Measurements from ENCODE around the gene FRY. TPM values are rescaled to one million over a fixed set of nuclear protein-coding genes. Genes with fewer than 3 reads are reported as not detected.

The FRY gene
- total RNA-seq, 1 donor from 2014 or later = 29.8 TPM

DNA sequence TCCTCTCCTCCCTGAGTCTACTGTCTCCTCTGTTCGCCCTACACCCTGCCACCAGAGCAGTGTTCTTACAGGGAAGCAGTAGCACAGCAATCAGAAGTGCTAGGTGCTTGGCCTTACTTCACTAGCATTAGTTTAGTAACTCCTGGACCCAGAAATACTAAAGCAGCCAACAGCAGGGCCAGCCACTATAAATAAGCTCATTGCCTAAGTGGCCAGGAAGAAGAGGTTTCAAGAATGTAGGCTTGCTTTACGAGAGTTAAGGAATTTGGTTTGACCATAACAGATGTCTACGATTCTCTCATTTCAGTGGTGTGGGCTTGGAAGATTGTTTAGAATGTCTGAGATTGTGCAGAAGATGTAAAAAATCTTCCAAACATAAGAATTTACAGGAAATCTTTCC lies 180.2 kb downstream of the FRY start:
- peak; percentile 92 for DNase-seq (ENCODE audit: low read depth)

DNA sequence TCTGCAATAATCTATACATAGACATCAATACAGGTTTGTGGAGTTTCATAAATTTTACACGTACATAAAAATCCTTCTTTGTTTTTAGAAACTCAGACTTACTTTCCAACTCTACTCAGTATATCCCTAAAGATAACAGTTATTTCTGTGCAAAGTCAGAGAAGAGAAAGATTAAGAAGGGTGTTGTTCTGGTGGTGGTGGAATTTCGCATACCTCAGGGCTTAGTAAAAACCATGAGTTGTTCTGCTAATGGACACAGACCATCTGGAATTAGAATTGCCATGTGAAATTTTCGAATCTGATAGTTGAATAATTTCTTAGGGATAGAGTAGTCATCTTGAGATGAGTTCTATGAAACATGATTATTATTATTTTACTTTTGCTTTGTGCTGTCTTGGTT lies 180.8 kb downstream of the FRY start:
- DNase-seq (ENCODE audit: low read depth) = peak; percentile 79

DNA sequence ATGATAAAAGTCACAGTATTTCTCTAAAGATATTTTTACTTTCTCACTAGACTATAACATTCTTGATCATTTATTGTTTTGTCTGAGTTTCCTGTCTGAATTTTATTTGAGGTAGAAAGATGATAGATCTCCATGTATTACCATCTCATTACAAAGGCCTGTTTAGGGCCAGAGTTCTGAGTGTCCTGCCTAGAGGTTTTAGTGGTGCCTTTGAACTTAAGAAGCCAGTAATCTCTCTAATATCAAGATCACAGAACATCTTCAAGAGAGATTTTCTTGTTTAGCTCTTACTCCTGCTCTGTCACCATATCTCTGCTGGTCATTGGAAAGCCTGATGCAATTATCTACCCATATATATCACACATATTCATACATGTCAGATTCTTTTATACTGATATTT lies 182.1 kb downstream of the FRY start:
- no peak for DNase-seq (ENCODE audit: low read depth)

DNA sequence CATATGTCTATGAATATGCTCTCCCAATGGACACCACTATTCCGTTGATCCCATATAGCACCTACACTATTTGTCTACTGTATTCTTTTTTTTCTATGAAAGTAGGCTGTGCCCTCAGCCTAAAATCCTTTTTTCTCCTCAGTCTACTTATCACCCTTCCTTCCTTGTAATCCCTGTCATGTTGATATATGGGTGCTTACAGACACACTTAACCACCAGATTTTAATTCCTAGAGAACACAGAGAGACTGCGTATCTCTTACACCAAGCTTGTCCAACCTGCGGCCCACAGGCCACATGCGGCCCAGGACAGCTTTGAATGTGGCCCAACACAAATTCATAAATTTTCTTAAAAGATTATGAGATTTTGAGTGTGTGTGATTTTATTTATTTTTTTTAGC lies 182.5 kb downstream of the FRY start:
- no peak for DNase-seq (ENCODE audit: low read depth)

DNA sequence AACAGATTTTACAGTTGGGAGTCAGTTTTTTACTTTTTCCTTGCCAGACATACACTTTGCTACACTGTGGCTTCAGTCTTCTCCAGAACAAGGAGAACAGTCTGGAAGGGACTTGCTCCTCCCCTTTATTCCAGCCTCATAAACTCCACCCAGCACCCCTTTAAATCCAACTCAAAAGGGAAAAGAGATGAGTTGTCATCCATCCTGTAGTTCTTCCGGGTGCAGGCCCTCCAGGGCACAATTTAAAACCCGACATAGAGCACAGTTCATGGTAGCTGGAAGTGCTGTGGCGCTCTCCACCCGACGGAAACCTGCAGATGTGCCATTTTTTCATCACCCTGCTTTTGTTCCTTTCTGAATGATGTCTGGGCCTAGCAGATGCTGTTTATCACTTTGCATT lies 184.7 kb downstream of the FRY start:
- DNase-seq (ENCODE audit: low read depth) = no peak

DNA sequence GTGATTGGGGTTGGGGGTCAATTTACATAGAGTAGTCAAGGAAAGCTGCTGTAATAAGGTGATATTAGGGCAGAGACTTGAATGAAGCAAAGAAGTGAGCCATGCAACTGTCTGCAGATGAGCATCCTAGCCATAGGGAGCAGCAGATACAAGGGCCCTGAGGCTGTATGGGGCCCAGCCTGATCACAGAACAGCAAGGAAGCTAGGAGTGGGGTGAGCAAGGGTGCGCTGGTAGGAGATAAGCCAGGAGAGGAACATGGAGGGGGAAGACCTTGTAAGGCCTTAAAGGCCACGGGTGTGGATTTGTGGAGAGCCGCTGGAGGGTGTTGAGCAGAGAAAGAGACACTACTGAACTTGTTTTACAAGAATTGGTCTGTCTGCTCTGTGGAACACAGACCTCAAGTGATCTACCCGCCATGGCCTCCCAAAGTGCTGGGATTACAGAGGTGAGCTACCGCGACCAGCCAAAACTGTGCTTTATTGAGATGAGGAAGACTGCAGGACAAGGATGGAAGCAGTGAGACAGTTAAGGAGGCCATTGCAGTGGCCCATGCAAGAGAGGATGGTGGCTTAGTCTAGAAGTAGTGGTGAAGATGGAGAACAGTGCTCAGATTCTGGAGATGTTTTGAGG lies 190.6 kb downstream of the FRY start:
- no peak for DNase-seq (ENCODE audit: low read depth)

DNA sequence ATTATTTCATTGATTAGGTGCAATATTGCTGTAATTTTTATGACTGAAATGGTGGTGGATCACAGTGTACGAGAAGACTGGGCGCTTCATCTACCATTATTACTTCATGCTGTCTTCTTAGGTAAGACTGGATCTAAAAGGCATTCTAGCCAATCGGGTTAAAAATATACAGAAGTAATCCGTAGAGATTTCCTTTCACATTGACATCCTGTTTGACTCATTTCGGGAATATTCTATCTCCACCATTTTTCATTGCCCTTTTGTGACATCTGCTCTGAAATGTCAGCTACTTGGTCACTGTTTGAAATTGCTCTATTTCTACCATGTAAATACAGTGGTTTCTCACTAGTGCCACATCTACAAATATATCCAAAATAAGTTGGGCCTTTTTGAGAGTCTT lies 193.3 kb downstream of the FRY start:
- no peak for DNase-seq (ENCODE audit: low read depth)

DNA sequence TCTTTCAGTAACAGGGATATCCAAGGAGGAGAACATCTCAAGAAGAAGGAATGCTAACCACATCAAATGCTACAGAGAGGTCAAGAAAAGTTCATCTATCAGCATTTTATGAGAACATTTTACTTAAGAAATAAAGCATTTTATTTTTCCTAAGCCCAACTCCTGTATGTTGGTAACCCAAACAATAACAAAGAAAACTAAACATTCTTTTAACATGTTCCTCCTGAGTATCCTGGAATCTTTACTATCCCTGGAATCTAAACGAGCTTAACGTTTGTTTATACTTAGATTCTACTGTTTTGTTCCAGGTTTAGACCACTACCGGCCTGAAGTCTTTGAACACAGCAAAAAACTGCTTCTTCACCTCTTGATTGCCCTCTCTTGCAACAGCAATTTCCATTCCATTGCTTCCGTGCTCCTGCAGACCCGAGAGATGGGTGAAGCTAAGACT lies 193.9 kb downstream of the FRY start:
- DNase-seq (ENCODE audit: low read depth) = no peak

DNA sequence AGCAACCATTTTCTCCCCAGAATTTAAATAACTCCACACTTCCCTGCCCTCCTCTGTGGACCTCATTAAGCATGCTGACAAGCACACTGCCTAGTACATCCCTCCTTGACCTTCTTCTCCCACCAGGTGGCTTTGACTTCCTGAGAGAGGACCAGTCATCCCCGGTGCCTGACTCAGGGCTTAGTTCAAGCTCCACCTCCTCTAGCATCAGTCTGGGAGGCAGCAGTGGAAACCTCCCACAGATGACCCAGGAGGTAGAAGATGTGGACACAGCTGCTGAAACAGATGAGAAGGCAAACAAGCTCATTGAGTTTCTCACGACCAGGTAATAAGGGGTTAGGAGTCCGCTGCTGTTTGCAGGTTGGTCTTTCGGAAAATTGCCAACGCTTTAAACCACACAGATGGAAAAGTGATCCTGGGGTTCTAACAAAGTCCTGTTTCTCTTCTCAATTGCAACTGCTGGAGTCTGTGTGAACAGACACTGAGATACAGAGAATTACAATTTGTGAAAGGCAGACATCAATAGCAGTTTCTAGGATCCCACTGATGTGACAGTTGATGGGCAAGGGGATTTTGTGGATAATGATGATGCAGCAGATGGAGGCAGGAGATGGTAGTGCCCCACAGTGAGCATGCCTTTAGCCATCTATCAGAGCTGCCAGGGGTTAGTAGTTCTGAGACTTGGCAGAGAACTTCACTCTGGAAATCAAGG lies 196.9 kb downstream of the FRY start:
- no peak for DNase-seq (ENCODE audit: low read depth)

DNA sequence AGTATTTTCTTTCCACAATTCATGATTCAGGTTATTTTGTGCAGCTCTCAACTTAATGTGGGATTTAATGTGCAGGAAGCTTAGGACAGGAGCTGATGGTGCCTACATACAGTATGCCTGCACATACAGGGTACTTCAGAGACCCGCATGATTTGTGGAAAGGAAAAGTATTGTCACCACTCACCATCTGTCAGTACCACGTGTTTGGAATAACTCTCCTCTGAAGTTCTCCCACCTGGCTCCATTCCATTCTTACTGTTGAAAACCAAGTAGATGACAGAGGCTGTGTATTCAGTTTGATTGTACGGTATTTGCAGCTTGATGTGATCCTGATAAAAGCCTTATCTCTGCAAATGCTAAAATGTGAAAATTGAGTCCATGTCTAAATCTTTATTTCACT lies 197.9 kb downstream of the FRY start:
- DNase-seq (ENCODE audit: low read depth) = peak; percentile 83

DNA sequence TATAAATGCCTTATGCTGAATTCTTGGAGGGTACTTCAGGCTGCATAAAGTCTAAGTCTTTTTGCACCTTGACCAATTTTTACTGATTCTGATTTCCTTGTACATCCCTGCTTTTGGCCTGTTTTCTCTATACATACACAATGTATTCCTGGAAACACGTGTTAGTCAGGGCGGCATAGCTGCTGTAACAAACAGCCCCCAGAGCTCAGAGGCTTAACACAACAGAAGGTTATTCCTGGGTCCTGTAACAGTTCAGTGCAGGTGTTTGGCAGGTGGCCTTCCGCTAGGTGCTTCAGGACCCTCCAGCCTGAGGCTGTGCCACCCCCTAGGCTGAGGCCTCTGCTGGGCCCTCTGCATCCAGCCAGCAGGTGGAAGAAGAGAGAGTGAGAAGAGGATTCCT lies 200.7 kb downstream of the FRY start:
- DNase-seq (ENCODE audit: low read depth) = no peak

DNA sequence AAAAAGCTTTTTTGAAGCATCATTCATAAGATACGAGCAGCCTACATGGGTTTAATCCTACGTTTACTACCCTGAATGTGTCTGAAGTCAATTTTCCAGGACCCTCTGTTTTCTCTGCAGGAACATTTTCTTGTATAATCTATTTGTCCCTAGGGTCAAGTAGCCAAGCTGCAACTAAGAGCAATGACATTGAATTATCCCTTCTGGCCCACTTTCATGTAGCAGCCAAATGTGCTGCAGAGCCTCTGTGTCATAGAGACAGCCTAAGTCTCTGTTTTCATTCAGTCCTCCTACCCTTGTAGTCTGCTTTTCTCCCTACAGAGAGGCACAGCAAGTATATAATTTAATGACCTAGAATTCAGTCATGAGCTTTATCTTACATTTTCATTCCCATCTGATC lies 201.5 kb downstream of the FRY start:
- no peak for DNase-seq (ENCODE audit: low read depth)

DNA sequence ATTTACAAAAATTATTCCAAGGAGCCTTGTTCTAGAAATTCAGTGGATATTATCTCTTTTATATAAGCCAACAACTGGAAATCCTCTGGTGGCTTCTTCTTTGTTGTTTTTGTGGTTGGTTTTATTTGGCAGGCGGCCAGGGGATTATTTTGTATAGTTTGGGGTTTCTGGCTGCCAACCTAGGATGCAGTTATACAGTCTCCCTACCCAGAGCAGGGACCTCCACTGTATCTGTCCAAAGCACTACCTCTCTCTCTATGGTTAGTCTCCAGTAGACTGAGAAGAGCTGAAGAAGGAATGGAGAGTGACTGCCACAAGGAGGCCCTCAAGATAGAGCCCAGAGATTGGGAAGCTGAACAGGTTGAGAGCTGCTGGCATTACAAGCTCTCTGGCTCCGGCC lies 203.3 kb downstream of the FRY start:
- peak; percentile 72 for DNase-seq (ENCODE audit: low read depth)

DNA sequence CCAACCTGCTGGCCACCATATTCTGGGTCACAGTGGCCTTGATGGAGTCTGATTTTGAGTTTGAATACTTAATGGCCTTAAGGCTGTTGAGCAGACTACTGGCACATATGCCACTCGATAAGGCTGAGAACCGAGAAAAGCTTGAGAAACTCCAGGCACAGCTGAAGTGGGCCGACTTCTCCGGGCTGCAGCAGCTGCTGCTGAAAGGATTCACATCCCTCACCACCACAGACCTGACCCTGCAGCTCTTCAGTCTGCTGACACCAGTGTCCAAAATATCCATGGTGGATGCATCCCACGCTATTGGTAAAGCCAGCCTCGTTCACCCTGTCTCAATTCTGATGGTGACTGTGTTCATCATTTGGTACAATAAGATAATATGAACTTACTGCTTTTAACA lies 206.1 kb downstream of the FRY start:
- peak; percentile 85 for DNase-seq (ENCODE audit: low read depth)

DNA sequence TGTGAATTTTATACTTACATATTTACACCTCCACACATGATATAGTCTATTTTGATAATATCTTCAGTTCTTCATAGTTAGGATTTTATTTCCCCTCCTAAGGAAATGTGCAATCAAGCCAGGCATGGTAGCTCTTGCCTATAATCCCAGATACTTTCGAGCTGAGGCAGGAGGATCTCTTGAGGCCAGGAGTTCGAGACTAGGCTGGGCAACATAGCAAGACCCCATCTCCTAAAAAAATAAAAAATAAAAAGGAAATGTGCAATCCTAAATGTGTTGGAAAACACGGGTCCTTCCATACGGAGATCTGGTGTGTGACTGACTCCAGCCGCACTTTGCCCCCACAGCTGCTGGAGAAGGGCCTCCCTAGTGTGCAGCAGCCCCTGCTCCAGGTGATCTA lies 212.1 kb downstream of the FRY start:
- no peak for DNase-seq (ENCODE audit: low read depth)

DNA sequence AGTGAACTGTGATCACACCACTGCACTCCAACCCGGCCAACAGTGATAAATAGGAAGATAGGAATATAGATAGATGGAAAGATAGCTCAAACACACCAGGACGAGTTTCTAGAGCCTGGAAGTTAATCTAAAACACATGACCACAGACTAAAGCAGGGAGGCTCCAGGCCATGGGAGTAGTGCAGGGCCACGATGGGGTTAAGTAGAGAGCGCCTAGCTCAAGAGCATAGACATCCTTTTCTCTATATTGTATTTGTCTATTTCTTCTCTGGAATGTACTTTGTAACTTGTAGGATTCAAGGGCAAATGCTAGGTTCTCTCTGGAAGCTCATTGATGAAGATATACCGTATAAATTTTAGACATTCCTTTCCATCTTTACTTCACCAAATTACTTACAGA lies 214.0 kb downstream of the FRY start:
- no peak for DNase-seq (ENCODE audit: low read depth)

DNA sequence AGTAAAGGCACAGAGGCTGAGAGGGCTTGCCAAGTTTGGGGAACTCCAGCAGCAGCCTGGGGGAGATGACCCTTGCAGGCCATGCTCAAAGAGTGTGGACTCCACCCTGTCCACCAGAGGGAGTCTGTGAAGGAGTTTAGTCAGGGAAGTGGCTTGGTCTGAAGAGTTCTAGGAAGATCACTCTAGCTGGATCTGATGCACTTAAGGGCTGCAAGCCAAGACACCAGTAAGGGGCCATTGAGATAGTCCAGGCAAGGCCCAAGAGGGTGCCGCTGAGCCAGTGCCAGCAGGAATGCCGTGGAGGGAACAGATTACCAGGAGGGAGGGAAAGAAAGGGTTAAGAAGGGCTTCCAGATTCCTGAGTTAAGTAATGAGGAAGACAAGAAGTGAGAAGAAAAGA lies 214.9 kb downstream of the FRY start:
- peak; percentile 77 for DNase-seq (ENCODE audit: low read depth)

DNA sequence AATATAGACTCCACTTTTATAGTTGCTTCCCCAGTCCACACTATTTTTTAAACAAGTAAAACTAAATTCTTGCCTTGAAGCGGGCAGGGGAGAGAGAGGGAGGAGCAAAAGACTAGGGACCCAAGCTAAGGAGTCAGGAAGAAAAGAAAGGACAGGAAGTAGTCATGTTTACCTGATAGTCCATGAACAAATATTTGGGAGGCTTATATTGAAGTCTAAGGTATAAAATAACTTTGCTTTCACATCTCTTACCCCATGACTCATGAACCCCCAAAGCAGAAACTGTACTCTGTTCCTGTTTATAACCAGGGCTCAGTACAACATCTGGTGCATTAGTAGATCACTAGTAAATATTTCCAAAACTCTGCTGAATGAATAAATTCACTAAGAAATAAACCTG lies 216.3 kb downstream of the FRY start:
- DNase-seq (ENCODE audit: low read depth) = no peak

DNA sequence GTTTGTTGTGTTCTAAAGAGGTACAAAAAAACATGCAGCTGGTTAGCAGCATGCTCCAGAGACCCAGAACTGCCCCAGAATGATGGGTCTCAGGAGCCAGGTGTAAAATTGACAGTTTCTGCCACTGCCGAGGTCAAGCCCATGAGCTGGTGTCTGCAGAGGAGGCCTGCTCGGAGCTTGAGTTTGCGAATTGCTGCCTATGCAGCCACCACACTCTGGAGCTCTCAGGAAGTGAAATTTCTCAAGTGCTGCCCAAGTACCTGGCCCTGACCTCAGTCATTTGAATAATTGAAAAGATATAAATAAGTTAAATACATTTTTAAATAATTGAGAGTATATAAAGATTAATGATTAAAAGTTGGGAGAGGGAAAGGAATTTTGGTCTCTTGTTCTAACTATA lies 217.2 kb downstream of the FRY start:
- DNase-seq (ENCODE audit: low read depth) = no peak

DNA sequence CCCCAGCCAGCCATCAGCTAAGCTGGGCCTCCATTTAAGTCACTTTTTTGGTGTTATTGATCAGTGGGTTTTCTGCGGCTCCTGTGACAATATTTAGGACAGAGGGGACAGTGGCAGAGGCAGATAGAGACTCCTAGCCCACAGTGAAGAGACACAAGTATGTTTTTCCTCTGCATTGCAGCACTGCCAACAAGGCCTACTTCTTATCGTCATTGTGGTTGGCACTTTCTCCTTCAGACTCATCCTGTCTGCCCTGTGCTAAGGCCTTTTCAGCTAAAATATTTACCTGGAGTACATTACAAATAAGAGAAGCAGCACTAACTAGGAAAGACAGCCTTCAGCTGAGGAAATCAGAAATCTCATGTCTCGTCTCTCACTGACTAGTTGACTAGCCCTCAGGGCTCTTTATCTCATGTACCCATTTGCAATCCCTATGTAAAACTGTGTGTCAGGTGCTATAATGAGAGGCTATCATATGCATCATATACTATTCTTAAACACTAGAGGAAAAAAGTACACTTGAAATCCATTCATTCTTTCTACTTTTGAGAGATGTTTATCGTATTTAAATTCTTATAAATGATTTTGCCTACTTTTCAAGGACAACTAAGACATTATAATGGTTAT lies 221.4 kb downstream of the FRY start:
- DNase-seq (ENCODE audit: low read depth) = no peak

DNA sequence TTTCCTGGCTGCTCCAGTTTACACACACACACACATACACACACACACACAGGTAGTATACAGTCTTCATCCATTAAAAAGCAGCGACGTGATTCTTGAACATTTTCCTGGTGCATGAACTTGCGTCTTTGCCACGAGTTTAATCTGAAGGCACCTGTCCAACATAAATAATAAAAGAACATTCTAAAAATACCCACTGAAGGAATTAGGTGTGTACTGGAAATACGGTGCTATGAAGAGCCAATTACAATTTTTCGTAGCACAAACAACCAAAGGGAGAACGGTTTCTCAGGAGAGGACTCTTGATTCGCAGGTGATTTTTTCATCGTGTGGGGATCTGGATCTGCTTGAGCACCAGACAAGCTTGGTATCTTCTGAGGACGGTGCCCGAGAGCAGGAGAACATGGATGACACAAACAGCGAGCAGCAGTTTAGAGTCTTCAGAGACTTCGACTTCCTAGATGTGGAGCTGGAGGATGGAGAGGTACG lies 222.4 kb downstream of the FRY start:
- DNase-seq (ENCODE audit: low read depth) = no peak

DNA sequence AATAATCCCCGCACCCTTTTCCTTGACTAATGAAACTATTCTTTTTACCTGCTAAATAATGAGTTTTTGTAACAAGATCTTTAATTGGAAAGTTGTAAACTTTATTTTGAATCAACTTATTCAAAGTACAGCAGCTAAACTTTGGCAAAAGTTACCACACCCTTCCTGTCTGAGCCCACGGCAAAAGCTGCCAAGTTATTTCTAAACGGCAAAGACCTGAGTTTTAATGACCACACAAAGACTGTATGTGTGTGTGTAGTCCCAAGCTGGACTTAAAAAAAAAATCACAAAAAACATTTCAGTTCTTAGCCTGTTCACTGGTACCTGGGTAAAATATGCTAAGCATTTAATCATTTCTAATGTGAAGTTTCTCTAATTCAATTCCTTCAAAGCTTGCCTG lies 222.8 kb downstream of the FRY start:
- no peak for DNase-seq (ENCODE audit: low read depth)
